GM10248 (cell line): ENCODE data around the gene MISP3.

ENCODE experiments used
- CTCF ChIA-PET: fragments of 300-600 bp; sonication (Branson Sonifier 250); formaldehyde crosslinking; extraction: SDS; loops from one replicate; lab custom pipeline; 2021; ENCODE audit warnings: antibody characterized with exemption; lab: Yijun Ruan, JAX
- POLR2A ChIA-PET: fragments of 350-650 bp; sonication (Branson Sonifier 250); formaldehyde crosslinking; extraction: SDS; loops from one replicate; lab custom pipeline; 2020; ENCODE audit warnings: antibody characterized with exemption; lab: Yijun Ruan, JAX
- DNase-seq: peaks from one replicate; pipeline ENCODE4 v3.0.0; 2012; ENCODE audit errors: extremely low spot score
- TF ChIP-seq, protein P1 (sequence below): IDR thresholded peaks from 2 replicates; pipeline ENCODE4 v1.5.1; 2012; ENCODE audit warnings: mild to moderate bottlenecking, low read depth; ENCODE audit errors: extremely low read depth, missing control alignments, control extremely low read depth

MISP3 gene

DNA sequence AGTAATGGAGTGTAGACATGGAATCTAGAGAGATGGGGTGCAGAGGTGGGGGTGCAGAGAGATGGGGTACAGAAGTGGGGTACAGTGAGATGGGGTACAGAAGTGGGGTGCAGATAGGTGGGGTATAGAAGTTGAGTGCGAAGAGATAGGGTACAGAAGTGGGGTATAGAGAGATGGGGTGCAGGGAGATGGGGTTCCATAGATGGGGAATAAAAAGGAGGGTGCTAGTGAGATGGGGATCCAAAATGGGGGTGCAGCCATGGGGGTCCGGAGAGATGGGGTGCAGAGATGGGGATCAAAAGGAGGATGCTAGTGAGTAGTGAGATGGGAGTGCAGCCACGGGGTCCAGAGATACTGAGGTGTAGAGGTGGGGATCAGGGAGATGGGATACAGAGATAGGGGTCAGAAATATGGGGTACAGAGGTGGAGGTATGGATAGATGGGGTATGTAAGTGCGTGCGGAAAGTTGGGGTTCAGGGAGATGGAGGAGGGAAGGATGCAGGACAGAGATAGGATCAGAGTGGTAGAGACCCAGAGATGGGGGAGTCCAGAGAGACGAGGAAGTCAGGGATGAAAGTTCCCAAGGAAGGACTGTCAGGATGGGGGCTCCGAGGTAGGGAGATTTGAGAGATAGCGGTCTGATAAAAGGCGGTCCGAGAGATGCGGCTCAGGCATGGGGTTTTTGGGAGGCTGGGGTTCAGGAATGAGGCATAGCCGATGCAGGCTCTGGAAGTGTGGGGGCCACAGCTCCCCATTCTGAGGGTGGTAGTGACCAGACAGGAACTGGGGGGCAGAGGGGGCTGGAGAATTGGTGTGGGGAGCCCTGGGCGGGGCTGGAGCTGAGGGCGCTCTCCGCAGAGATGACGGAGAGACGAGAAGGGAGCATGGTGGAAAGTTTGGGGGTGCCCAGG lies 14.1 kb upstream of the MISP3 start:
- TF ChIP-seq, protein P1, sequence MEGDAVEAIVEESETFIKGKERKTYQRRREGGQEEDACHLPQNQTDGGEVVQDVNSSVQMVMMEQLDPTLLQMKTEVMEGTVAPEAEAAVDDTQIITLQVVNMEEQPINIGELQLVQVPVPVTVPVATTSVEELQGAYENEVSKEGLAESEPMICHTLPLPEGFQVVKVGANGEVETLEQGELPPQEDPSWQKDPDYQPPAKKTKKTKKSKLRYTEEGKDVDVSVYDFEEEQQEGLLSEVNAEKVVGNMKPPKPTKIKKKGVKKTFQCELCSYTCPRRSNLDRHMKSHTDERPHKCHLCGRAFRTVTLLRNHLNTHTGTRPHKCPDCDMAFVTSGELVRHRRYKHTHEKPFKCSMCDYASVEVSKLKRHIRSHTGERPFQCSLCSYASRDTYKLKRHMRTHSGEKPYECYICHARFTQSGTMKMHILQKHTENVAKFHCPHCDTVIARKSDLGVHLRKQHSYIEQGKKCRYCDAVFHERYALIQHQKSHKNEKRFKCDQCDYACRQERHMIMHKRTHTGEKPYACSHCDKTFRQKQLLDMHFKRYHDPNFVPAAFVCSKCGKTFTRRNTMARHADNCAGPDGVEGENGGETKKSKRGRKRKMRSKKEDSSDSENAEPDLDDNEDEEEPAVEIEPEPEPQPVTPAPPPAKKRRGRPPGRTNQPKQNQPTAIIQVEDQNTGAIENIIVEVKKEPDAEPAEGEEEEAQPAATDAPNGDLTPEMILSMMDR = no peak
- ChIA-PET CTCF (interaction anchor here (0.8 to 12.8 kb wide), 28 partner anchors 12 to 469 kb away, joined by 3 to 169 read pairs (median 6); partner anchors contain the start of genes ASF1B, DCAF15, IL27RA and MISP3), POLR2A (interaction anchor here (0.6 kb wide), 1 partner anchor 62 kb away, joined by 4 read pairs; no protein-coding TSS in a partner anchor)
- DNase-seq = peak; percentile 9

DNA sequence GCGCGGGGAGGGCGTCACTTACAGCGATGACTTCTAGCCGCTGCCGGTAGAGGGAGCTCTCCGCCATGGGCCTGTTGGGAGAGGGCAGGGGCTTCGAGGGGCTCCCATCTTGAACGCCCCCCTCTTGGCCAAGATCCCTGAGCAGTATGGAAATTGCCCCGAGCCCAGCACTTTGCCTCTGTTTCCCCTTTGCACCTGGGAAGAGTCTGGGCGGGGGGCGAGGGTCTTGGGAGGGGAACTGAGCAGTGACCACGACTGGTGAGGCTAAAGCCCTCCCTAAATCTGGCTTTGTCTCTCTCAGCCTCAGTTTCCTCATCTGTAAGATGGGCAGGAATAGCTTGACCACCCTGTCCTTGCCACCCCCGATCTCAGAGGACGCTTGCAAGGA lies 13.5 kb upstream of the MISP3 start:
- ChIA-PET POLR2A (interaction anchor here (0.6 kb wide), 2 partner anchors 46 to 62 kb away, joined by 4 read pairs; no protein-coding TSS in a partner anchor), CTCF (interaction anchor here (0.8 to 12.8 kb wide), 30 partner anchors 12 to 469 kb away, joined by 3 to 169 read pairs (median 6); partner anchors contain the start of genes DCAF15, IL27RA, MISP3 and PODNL1)
- TF ChIP-seq, protein P1 = peak; percentile 71
- DNase-seq = peak; percentile 77

DNA sequence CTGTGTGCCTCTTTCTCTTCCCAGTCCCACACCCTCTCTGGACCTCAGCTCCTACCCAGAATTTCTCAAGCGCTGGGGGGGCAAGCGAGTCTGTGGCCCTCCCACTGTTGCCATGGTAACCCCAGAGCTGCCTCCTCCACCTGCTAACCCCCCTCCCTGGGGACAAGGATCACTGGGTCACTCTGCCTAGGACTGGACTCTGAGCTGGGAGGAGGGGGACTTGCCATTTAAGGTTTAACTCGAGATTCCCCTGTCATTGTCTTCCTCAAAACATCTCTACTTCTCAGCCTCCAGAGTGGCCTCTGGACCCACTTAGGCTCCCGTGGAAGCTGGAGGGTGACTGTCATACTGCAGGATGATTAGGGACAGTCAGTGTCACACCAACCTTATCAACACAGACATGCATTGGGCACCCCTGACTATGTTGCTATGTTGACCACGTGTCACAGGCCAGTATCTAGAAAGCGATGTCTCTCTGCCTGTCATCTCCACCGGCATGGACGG lies 12.9 kb upstream of the MISP3 start:
- no peak for DNase-seq
- TF ChIP-seq, protein P1 = no peak
- ChIA-PET CTCF (interaction anchor here (0.9 to 12.8 kb wide), 26 partner anchors 11 to 470 kb away, joined by 3 to 169 read pairs (median 6); partner anchors contain the start of genes IL27RA, MISP3, PODNL1 and RFX1), POLR2A (interaction anchor here (0.6 kb wide), 1 partner anchor 46 kb away, joined by 4 read pairs; no protein-coding TSS in a partner anchor)

DNA sequence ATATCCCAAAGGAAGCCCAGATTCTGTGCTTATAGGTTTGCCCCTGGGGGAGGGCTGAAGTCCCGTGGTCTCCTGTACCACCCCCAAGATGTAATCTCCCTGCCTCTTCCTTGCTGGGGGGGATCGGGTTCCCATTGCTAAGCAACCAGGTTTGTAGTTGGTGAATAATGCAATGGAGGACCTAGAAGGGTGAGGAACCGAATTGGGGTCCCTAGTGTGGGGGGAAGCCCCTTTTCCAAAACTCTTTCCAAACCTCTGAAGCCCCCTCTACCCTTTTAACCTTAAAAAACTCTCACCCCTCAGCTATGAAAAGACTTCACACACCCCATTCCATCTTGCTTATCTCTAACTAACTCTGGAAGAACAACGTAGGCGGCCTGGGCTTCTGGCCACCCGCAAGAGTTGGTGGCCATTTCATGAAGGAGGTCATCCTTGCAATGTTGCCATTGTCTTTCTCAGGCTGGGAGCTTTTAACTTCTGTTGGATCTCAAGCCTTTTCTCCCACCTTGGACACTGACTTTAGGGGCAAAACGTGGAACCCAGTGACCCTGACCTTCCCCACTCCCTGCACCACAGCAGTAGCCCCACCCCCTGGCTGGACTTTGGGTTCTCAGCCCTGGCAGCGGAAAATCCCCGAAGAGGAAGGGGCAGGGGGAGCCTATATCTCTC lies 11.4 kb upstream of the MISP3 start:
- TF ChIP-seq, protein P1 = no peak
- no peak for DNase-seq
- CTCF ChIA-PET = interaction anchor here (1.2 to 12.8 kb wide), 9 partner anchors 10 to 411 kb away, joined by 3 to 169 read pairs (median 7); partner anchors contain the start of genes IL27RA and MISP3
- POLR2A ChIA-PET = no interaction called here

DNA sequence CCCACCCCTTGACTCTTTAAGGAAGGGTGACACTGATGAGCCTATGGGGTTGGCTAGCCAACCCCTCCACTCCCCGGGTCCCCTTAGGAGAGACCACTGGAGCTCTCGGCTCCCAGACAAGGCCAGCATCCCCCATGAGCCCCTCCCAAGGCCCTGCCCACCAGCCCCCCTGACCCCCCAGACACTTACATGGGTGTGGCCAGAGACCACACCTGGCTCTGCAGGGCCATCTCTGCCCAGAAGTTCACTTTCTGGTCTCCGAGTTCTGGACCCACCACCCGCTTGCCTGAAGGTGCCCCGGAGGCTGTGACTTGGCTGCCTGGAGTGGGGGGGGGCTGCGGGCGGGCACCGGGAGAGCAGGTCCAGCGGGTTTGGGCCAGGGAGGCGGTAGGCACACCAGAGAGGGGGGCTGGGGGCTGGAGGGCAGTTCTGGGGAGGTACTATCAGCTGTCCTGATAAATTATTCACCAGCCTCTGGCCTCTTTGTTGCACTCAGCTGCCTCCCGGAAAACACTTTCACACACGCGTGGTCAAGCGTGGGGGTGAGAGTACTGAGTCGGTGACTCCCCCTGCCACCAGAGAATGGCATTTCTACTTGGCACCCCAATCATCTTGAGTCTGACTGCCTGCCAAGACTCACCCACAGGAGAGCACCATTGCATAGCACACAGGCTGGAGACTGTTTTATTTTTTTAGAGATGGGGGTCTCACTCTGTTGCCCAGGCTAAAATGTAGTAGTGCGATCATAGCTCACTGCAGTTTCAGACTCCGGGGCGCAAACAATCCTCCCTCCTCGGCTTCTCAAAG lies 10.6 kb upstream of the MISP3 start, which contains the start of gene PALM3:
PALM3 (minus strand) TSS at position 326 of the 807 bp plus-strand sequence; CDS start at position 230, 96 bp downstream.
- no peak for DNase-seq
- TF ChIP-seq, protein P1 = no peak
- POLR2A ChIA-PET = no interaction called here
- CTCF ChIA-PET = interaction anchor here (1.3 to 12.8 kb wide), 4 partner anchors 9 to 199 kb away, joined by 3 to 169 read pairs (median 55); partner anchors contain the start of gene MISP3
